Gastroesophageal sphincter (tissue), 3 donors: ENCODE results near the gene QSOX1.

ENCODE experiments used
- POLR2A ChIP-seq, 2 donors: fragments of 450-650 bp; IDR thresholded peaks; one replicate each; pipeline ENCODE4 v1.6.1; 2017; ENCODE audit warnings: antibody characterized with exemption in 2 of 2, mild to moderate bottlenecking in 2 of 2, moderate library complexity in 1 of 2
- POLR2AphosphoS5 ChIP-seq: sonication (generic); formaldehyde crosslinking; IDR thresholded peaks from one replicate; pipeline ENCODE4 v1.6.1; 2017; ENCODE audit warnings: antibody characterized with exemption
- TF ChIP-seq, protein P1 (sequence below), 4 experiments: fragments of 200-600 bp in 2 of 4; fragments of 450-650 bp in 2 of 4; sonication (generic) in 1 of 4; IDR thresholded peaks; one replicate each; pipeline ENCODE4 v1.5.1; 2017 to 2019; ENCODE audit warnings: antibody characterized with exemption in 4 of 4, mild to moderate bottlenecking in 2 of 4, moderate library complexity in 2 of 4

DNA sequence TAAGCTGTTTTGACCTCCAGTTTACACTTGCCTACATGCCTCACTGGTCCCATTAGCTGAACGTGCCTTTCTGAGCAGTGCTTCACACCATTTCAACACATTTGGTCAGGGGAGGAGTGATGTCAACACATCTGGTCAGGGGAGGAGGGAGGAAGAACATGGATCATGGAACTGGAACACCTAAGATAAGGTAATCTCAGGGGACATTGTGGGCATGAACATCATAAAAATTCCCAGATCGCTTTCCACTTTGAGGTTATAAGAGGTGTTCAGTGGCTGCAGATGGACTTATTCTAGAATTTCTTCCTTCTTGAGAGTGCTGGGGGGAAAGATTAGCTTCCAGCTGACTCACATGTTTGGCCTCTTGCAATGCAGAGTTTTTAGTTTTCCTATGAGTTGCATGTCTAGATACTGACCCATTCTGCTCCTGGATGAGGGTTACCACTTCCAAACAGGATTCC, 2.0 kb downstream of the QSOX1 start:
- TF ChIP-seq POLR2A (IDR thresholded peaks at IDR 0.05) (no peak), POLR2AphosphoS5 (no peak)
- TF ChIP-seq, protein P1, sequence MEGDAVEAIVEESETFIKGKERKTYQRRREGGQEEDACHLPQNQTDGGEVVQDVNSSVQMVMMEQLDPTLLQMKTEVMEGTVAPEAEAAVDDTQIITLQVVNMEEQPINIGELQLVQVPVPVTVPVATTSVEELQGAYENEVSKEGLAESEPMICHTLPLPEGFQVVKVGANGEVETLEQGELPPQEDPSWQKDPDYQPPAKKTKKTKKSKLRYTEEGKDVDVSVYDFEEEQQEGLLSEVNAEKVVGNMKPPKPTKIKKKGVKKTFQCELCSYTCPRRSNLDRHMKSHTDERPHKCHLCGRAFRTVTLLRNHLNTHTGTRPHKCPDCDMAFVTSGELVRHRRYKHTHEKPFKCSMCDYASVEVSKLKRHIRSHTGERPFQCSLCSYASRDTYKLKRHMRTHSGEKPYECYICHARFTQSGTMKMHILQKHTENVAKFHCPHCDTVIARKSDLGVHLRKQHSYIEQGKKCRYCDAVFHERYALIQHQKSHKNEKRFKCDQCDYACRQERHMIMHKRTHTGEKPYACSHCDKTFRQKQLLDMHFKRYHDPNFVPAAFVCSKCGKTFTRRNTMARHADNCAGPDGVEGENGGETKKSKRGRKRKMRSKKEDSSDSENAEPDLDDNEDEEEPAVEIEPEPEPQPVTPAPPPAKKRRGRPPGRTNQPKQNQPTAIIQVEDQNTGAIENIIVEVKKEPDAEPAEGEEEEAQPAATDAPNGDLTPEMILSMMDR (IDR thresholded peaks at IDR 0.05): no peak
